Measurements from ENCODE around the gene RIPK4.
A peak's percentile ranks its signal among the peaks of the same experiment; 100 is the strongest.

Gene RIPK4

DNA sequence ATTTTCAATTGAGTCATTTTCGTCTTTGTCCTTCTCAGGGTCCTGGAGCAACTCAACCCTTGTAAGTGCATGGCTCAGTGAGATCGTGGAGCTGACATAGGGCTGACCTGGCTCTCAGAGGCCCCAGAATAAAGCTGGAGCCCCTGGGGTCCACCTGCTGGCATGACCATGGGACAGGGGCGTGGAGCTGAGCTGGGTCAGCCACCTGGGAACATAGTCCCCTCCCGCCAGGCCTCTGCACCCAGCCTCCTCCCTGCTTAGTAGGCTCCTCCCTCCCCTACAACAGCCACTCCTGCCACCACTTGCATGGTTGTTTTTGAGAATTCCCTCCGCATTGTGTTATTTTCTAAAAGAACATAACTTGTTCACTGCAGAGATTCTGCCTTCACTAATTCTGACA, 3.1 kb upstream of the RIPK4 start:
- Histone ChIP-seq H3K27me3 (replicated peaks in 2 of 5; ENCODE audit: control insufficient read depth in 4 of 5, insufficient read depth in 5 of 5, low read length in 4 of 5) (peaks cover 4 to 92% (median 38%) of the 10 kb centered on the region in 5 experiments), H3K27ac (ENCODE audit: insufficient read depth in 1 of 2, low read depth in 1 of 2, low read length in 2 of 2, poor library complexity in 1 of 2, severe bottlenecking in 2 of 2) (no peak overlapping the region), H3K9me3 (ENCODE audit: control extremely low read depth in 1 of 5, control insufficient read depth in 4 of 5, insufficient read depth in 2 of 5, low read depth in 1 of 5, low read length in 4 of 5) (no peaks in the 10 kb centered on the region), H3K4me1 (ENCODE audit: control extremely low read depth in 1 of 4, control insufficient read depth in 4 of 4, insufficient read depth in 4 of 4, low read length in 3 of 4) (peaks cover 11 to 29% (median 22%) of the 10 kb centered on the region in 4 experiments), H3K36me3 (ENCODE audit: control insufficient read depth in 4 of 4, insufficient read depth in 4 of 4, low read length in 3 of 4) (no peaks in the 10 kb centered on the region), H3K4me3 (ENCODE audit: control insufficient read depth in 1 of 7, extremely low read depth in 1 of 7, insufficient read depth in 4 of 7, low read depth in 2 of 7, low read length in 6 of 7) (no peak overlapping the region)
- ChIA-PET POLR2A (no interaction called here), CTCF (interaction anchor here (1.3 kb wide), 1 partner anchor 14 kb away, joined by 3 read pairs; no protein-coding TSS in a partner anchor)
- DNase-seq: no peak
- WGBS (ENCODE audit: insufficient coverage): 75% methylated on average over 2 of the region's 5 CpGs

DNA sequence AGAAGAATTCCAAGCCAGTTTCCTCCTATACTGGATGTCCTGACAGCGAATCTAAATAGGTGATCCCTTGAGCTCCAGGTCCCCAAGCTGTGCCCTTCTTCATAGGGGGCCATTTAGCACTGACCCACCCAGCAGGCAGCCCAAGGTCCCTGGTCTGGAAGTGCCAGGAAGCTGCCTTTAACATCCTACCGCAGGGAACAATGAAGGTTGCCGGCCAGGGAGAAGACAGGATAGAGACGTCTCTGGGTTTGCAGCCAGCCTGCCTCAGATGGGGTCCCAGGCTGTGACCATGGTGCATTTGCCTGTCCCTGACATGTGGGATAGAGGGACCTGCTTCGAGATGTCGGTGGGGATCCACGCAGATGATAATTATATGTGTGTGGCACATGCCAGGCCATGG, 2.7 kb upstream of the RIPK4 start:
- peaks cover 11 to 29% (median 22%) of the 10 kb centered on the region in 4 experiments for H3K4me1 ChIP-seq (ENCODE audit: control extremely low read depth in 1 of 4, control insufficient read depth in 4 of 4, insufficient read depth in 4 of 4, low read length in 3 of 4)
- CTCF ChIA-PET: interaction anchor here (1.3 kb wide), 1 partner anchor 14 kb away, joined by 3 read pairs; no protein-coding TSS in a partner anchor
- H3K27me3 ChIP-seq (replicated peaks in 2 of 5; ENCODE audit: control insufficient read depth in 4 of 5, insufficient read depth in 5 of 5, low read length in 4 of 5): peaks cover 4 to 93% (median 41%) of the 10 kb centered on the region in 5 experiments
- H3K27ac ChIP-seq (ENCODE audit: insufficient read depth in 1 of 2, low read depth in 1 of 2, low read length in 2 of 2, poor library complexity in 1 of 2, severe bottlenecking in 2 of 2): no peak overlapping the region
- no peak for DNase-seq
- H3K36me3 ChIP-seq (ENCODE audit: control insufficient read depth in 4 of 4, insufficient read depth in 4 of 4, low read length in 3 of 4): no peaks in the 10 kb centered on the region
- WGBS (ENCODE audit: insufficient coverage): 46% methylated on average over 5 of the region's 7 CpGs
- POLR2A ChIA-PET: no interaction called here
- H3K4me3 ChIP-seq (ENCODE audit: control insufficient read depth in 1 of 7, extremely low read depth in 1 of 7, insufficient read depth in 4 of 7, low read depth in 2 of 7, low read length in 6 of 7): no peak overlapping the region
- H3K9me3 ChIP-seq (ENCODE audit: control extremely low read depth in 1 of 5, control insufficient read depth in 4 of 5, insufficient read depth in 2 of 5, low read depth in 1 of 5, low read length in 4 of 5): no peaks in the 10 kb centered on the region

- Histone ChIP-seq H3K9me3 (ENCODE audit: control extremely low read depth in 1 of 5, control insufficient read depth in 4 of 5, insufficient read depth in 2 of 5, low read depth in 1 of 5, low read length in 4 of 5) (no peaks in the 10 kb centered on the region), H3K4me1 (ENCODE audit: control extremely low read depth in 1 of 4, control insufficient read depth in 4 of 4, insufficient read depth in 4 of 4, low read length in 3 of 4) (peaks cover 11 to 29% (median 22%) of the 10 kb centered on the region in 4 experiments), H3K27ac (ENCODE audit: insufficient read depth in 1 of 2, low read depth in 1 of 2, low read length in 2 of 2, poor library complexity in 1 of 2, severe bottlenecking in 2 of 2) (no peak overlapping the region), H3K36me3 (ENCODE audit: control insufficient read depth in 4 of 4, insufficient read depth in 4 of 4, low read length in 3 of 4) (no peaks in the 10 kb centered on the region), H3K27me3 (replicated peaks in 2 of 5; ENCODE audit: control insufficient read depth in 4 of 5, insufficient read depth in 5 of 5, low read length in 4 of 5) (peaks cover 4 to 93% (median 45%) of the 10 kb centered on the region in 5 experiments), H3K4me3 (ENCODE audit: control insufficient read depth in 1 of 7, extremely low read depth in 1 of 7, insufficient read depth in 4 of 7, low read depth in 2 of 7, low read length in 6 of 7) (peak overlapping the region in 6 of 7 experiments; percentile 10 to 73 (median 48))
- CTCF ChIA-PET: interaction anchor here (1.0 to 1.7 kb wide), 4 partner anchors 8 to 158 kb away, joined by 3 to 7 read pairs (median 5); no protein-coding TSS in a partner anchor
- no peak for DNase-seq
- POLR2A ChIA-PET: no interaction called here
- WGBS (ENCODE audit: insufficient coverage): 7% methylated on average over 3 of the region's 10 CpGs
These were observed 2.3 kb upstream of the RIPK4 start for GRCh38 chr21:41769111-41769510.

- H3K9me3 ChIP-seq (ENCODE audit: control extremely low read depth in 1 of 5, control insufficient read depth in 4 of 5, insufficient read depth in 2 of 5, low read depth in 1 of 5, low read length in 4 of 5): no peaks in the 10 kb centered on the region
- H3K27ac ChIP-seq (ENCODE audit: insufficient read depth in 1 of 2, low read depth in 1 of 2, low read length in 2 of 2, poor library complexity in 1 of 2, severe bottlenecking in 2 of 2): no peak overlapping the region
- POLR2A ChIA-PET: no interaction called here
- CTCF ChIA-PET: interaction anchor here (0.9 to 1.7 kb wide), 6 partner anchors 8 to 157 kb away, joined by 3 to 7 read pairs (median 4); no protein-coding TSS in a partner anchor
- peaks cover 4 to 97% (median 49%) of the 10 kb centered on the region in 5 experiments for H3K27me3 ChIP-seq (replicated peaks in 2 of 5; ENCODE audit: control insufficient read depth in 4 of 5, insufficient read depth in 5 of 5, low read length in 4 of 5)
- peaks cover 11 to 29% (median 22%) of the 10 kb centered on the region in 4 experiments for H3K4me1 ChIP-seq (ENCODE audit: control extremely low read depth in 1 of 4, control insufficient read depth in 4 of 4, insufficient read depth in 4 of 4, low read length in 3 of 4)
- no peaks in the 10 kb centered on the region for H3K36me3 ChIP-seq (ENCODE audit: control insufficient read depth in 4 of 4, insufficient read depth in 4 of 4, low read length in 3 of 4)
- peak overlapping the region in 6 of 7 experiments; percentile 10 to 73 (median 48) for H3K4me3 ChIP-seq (ENCODE audit: control insufficient read depth in 1 of 7, extremely low read depth in 1 of 7, insufficient read depth in 4 of 7, low read depth in 2 of 7, low read length in 6 of 7)
- DNase-seq: peak; percentile 51 to 69 (median 64)
- 2% methylated on average over 9 of the region's 17 CpGs for WGBS (ENCODE audit: insufficient coverage)
These were observed 1.7 kb upstream of the RIPK4 start for GRCh38 chr21:41768437-41769042.

- Histone ChIP-seq H3K27me3 (replicated peaks in 2 of 5; ENCODE audit: control insufficient read depth in 4 of 5, insufficient read depth in 5 of 5, low read length in 4 of 5) (peaks cover 0 to 100% (median 55%) of the 10 kb centered on the region in 5 experiments), H3K4me1 (ENCODE audit: control extremely low read depth in 1 of 4, control insufficient read depth in 4 of 4, insufficient read depth in 4 of 4, low read length in 3 of 4) (peaks cover 11 to 29% (median 22%) of the 10 kb centered on the region in 4 experiments), H3K9me3 (ENCODE audit: control extremely low read depth in 1 of 5, control insufficient read depth in 4 of 5, insufficient read depth in 2 of 5, low read depth in 1 of 5, low read length in 4 of 5) (no peaks in the 10 kb centered on the region), H3K36me3 (ENCODE audit: control insufficient read depth in 4 of 4, insufficient read depth in 4 of 4, low read length in 3 of 4) (no peaks in the 10 kb centered on the region), H3K27ac (ENCODE audit: insufficient read depth in 1 of 2, low read depth in 1 of 2, low read length in 2 of 2, poor library complexity in 1 of 2, severe bottlenecking in 2 of 2) (no peak overlapping the region), H3K4me3 (ENCODE audit: control insufficient read depth in 1 of 7, extremely low read depth in 1 of 7, insufficient read depth in 4 of 7, low read depth in 2 of 7, low read length in 6 of 7) (peak overlapping the region in 5 of 7 experiments; percentile 15 to 73 (median 43))
- peak in 2 of 3 donors; percentile 68 to 83 for DNase-seq
- under 1% methylated on average over 13 of the region's 26 CpGs for WGBS (ENCODE audit: insufficient coverage)
- POLR2A ChIA-PET: no interaction called here
- CTCF ChIA-PET: interaction anchor here (0.9 to 1.7 kb wide), 7 partner anchors 9 to 156 kb away, joined by 3 to 7 read pairs (median 4); no protein-coding TSS in a partner anchor
These were observed 969 bp upstream of the RIPK4 start for GRCh38 chr21:41767606-41768436.

DNA sequence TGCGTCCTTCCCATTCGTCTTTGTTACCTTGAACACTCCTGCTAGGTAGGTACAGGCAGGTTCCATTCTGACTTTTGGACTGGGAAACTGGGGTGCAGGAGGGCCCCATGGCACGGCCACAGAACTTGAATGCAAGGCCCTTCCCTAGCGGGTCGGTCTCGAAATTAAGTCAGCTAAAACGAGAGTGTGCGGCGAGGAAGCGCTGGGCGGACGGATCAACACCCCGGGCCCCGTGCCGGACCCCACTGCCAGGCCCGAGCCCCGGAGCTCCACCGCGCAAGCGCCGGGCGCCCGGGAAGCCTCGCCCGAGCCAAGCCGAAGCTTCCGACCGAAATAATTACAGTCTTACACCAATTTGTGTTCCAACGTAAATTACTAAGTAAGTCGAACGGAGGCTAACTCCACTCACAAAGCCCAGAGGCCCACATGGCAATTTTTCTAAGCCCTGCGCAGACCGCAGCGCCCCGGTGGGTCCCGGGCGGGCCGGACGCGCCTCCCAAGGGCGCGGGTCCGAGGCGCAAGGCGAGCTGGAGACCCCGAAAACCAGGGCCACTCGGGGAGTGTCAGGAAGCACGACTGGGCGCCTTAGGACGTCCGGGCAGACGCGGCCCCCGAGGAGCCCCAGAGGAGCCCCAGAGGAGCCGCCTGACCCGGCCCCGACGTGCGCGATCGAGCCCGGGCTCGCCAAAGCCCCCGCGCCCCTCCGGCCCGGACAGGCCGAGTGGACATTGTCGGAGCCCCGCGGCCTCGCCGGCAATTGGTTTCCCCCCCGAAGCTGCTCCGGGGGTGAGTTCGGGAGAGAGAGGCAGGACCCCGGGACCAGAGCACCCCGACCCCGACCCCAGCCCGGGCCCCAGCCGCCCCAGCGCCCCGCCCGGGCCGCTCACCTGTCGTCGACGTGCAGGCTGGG, 624 bp downstream of the RIPK4 start:
- no peak overlapping the region for H3K27ac ChIP-seq (ENCODE audit: insufficient read depth in 1 of 2, low read depth in 1 of 2, low read length in 2 of 2, poor library complexity in 1 of 2, severe bottlenecking in 2 of 2)
- peak overlapping the region in 2 of 7 experiments; percentile 26 to 51 for H3K4me3 ChIP-seq (ENCODE audit: control insufficient read depth in 1 of 7, extremely low read depth in 1 of 7, insufficient read depth in 4 of 7, low read depth in 2 of 7, low read length in 6 of 7)
- no peaks in the 10 kb centered on the region for H3K9me3 ChIP-seq (ENCODE audit: control extremely low read depth in 1 of 5, control insufficient read depth in 4 of 5, insufficient read depth in 2 of 5, low read depth in 1 of 5, low read length in 4 of 5)
- peak in 2 of 3 donors; percentile 23 to 60 for DNase-seq
- ChIA-PET POLR2A (no interaction called here), CTCF (interaction anchor here (0.6 to 2.7 kb wide), 6 partner anchors 12 to 153 kb away, joined by 3 to 7 read pairs (median 3); no protein-coding TSS in a partner anchor)
- H3K27me3 ChIP-seq (replicated peaks in 2 of 5; ENCODE audit: control insufficient read depth in 4 of 5, insufficient read depth in 5 of 5, low read length in 4 of 5): peaks cover 0 to 100% (median 69%) of the 10 kb centered on the region in 5 experiments
- WGBS (ENCODE audit: insufficient coverage): 6% methylated on average over 84 of the region's 88 CpGs
- H3K4me1 ChIP-seq (ENCODE audit: control extremely low read depth in 1 of 4, control insufficient read depth in 4 of 4, insufficient read depth in 4 of 4, low read length in 3 of 4): peaks cover 11 to 39% (median 31%) of the 10 kb centered on the region in 4 experiments
- no peaks in the 10 kb centered on the region for H3K36me3 ChIP-seq (ENCODE audit: control insufficient read depth in 4 of 4, insufficient read depth in 4 of 4, low read length in 3 of 4)

Measured in common myeloid progenitor, CD34-positive (primary cell).